Esophagus squamous epithelium (tissue), 5 donors: ENCODE results near the gene KCTD6. TPM values are rescaled to one million over a fixed set of nuclear protein-coding genes. Genes with fewer than 3 reads are reported as not detected.

Experiments used
- DNase-seq: peaks from one replicate; lab custom pipeline; 2025; lab: John Stamatoyannopoulos, UW
- H3K27ac ChIP-seq, 4 donors: fragments of 200-600 bp; sonication (generic); one replicate each; pipeline ENCODE4 v1.5.1; 2016 to 2019; ENCODE audit warnings: mild to moderate bottlenecking in 1 of 4
- H3K27me3 ChIP-seq, 4 donors: fragments of 200-600 bp; sonication (generic); 1 replicate in 3 of 4; 2 replicates in 1 of 4; pipeline versions ENCODE4 v1.5.1 to v1.6.0; 2017 to 2021; ENCODE audit warnings: antibody characterized with exemption in 1 of 4
- H3K36me3 ChIP-seq, 3 donors: fragments of 200-600 bp; sonication (generic); one replicate each; pipeline ENCODE4 v1.5.1; 2016 to 2019
- H3K4me1 ChIP-seq, 3 donors: fragments of 200-600 bp; sonication (generic); one replicate each; pipeline ENCODE4 v1.5.1; 2017 to 2019
- H3K4me3 ChIP-seq, 4 donors: fragments of 200-600 bp; sonication (generic); 1 replicate in 3 of 4; 2 replicates in 1 of 4; pipeline ENCODE4 v1.5.1; 2016 to 2019; ENCODE audit warnings: mild to moderate bottlenecking in 2 of 4, moderate library complexity in 1 of 4
- H3K9me3 ChIP-seq, 3 donors: fragments of 200-600 bp; sonication (generic); one replicate each; pipeline ENCODE4 v1.5.1; 2016 to 2019
- POLR2A ChIP-seq, 4 donors: fragments of 450-650 bp; IDR thresholded peaks; one replicate each; pipeline ENCODE4 v1.6.1; 2017; ENCODE audit warnings: antibody characterized with exemption in 4 of 4, mild to moderate bottlenecking in 4 of 4, moderate library complexity in 3 of 4
- WGBS, 2 donors: methylation state at CpG; one replicate each; pipeline ENCODE4 v1.1.5; 2018; 5-methylcytosine and 5-hydroxymethylcytosine counted together
- intact Hi-C: fragments of 100-400 bp; cut with DNase I; formaldehyde crosslinking; loops from one replicate; pipeline ENCODE4 v1.15.0; 2022
- total RNA-seq, 4 donors: library from RNA; depleted of rRNA; stranded (reverse); fragments of >200 nt; gene quantifications; one replicate each; pipeline ENCODE4 v1.1.0, GENCODE V29; 2016
- TF ChIP-seq, protein P1 (sequence below), 6 experiments: fragments of 450-650 bp in 4 of 6; fragments of 200-600 bp in 2 of 6; sonication (generic) in 2 of 6; IDR thresholded peaks; one replicate each; pipeline ENCODE4 v1.5.1; 2016 to 2019; ENCODE audit warnings: antibody characterized with exemption in 6 of 6, mild to moderate bottlenecking in 4 of 6, moderate library complexity in 4 of 6
- donor health status: DM: yes; HTN: yes; CAD: no.

Gene KCTD6
- total RNA-seq, 4 donors from 2014 or later: 8.3 to 24.6 (median 16.2) TPM

DNA sequence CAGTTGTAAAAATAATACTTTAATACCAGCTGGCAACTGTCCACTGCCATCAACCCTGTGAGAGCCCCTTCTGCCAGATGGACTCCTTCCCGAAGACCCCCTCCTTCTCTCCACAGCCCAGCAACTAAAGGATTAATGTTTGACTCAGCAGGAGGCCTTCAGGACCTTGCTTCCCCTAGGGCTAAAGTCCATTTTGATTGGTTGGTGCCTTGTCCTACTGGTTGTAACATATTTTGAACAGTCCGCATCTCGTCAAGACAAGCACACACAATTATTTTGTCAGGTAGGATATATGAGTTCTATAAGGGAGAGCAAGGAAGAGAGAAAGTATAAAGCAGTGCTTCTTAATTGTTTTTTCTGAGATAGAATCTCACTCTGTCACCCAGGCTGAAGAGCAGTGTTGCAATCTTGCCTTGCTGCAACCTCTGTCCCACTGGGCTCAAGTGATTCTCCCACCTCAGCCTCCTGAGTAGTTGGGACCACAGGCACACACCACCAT, 26.4 kb downstream of the KCTD6 start:
- no peak overlapping the region for H3K4me3 ChIP-seq
- intact Hi-C loops: no loop called here
- TF ChIP-seq, protein P1, sequence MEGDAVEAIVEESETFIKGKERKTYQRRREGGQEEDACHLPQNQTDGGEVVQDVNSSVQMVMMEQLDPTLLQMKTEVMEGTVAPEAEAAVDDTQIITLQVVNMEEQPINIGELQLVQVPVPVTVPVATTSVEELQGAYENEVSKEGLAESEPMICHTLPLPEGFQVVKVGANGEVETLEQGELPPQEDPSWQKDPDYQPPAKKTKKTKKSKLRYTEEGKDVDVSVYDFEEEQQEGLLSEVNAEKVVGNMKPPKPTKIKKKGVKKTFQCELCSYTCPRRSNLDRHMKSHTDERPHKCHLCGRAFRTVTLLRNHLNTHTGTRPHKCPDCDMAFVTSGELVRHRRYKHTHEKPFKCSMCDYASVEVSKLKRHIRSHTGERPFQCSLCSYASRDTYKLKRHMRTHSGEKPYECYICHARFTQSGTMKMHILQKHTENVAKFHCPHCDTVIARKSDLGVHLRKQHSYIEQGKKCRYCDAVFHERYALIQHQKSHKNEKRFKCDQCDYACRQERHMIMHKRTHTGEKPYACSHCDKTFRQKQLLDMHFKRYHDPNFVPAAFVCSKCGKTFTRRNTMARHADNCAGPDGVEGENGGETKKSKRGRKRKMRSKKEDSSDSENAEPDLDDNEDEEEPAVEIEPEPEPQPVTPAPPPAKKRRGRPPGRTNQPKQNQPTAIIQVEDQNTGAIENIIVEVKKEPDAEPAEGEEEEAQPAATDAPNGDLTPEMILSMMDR (IDR thresholded peaks at IDR 0.05): no peak
- no peak for TF ChIP-seq POLR2A (IDR thresholded peaks at IDR 0.05)
- H3K27ac ChIP-seq: peak overlapping the region in 1 of 4 donors; percentile 25
- no peaks in the 10 kb centered on the region for H3K27me3 ChIP-seq
- H3K9me3 ChIP-seq: no peaks in the 10 kb centered on the region
- 36 to 40% methylated on average over 3 of the region's 3 CpGs for WGBS, 2 donors
- peaks cover 0 to 58% (median 0%) of the 10 kb centered on the region in 3 donors for H3K36me3 ChIP-seq
- peaks cover 0 to 54% (median 26%) of the 10 kb centered on the region in 3 donors for H3K4me1 ChIP-seq
- no peak for DNase-seq

DNA sequence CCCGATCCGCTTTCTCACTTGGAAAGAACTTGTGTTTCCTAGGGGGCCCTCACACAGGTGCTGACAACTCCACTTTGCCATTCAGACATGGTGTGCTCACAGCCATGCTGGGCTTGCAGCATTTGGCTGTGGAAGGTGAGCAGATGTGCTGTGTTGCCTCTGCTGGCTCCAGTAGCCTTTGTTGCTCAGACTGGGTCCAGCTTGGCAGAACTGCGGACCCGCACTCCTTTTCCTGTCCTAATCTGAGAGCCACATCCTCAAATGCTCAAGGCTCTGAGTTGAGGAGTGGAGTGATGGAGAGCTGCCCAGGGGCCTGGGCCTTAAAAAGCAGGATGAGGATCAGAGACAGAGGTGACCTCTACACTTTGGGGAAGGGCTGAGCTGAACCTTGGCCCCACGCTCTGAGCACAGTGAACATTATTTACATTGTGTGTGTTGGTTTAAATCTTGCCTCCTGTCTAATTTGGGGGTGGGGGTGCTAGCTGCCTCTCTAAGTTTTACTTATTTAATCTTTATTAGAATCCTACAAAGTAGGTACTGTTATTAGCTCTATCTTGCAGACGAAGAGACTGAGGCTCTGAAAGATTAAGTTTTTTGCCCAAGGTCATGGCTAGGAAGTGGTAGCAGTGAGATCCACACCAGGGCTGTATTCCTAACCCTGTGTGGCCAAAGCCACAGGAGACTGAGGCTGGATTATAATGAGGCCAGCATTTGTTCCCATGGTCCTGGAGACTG, 27.9 kb downstream of the KCTD6 start:
- DNase-seq: no peak
- intact Hi-C loops: no loop called here
- Histone ChIP-seq H3K36me3 (peaks cover 0 to 62% (median 0%) of the 10 kb centered on the region in 3 donors), H3K27me3 (no peaks in the 10 kb centered on the region), H3K27ac (no peak overlapping the region), H3K4me1 (peaks cover 0 to 46% (median 21%) of the 10 kb centered on the region in 3 donors), H3K4me3 (no peak overlapping the region), H3K9me3 (no peaks in the 10 kb centered on the region)
- WGBS, 2 donors: 90 to 92% methylated on average over 4 to 6 of the region's 6 CpGs
- TF ChIP-seq, protein P1 (IDR thresholded peaks at IDR 0.05): no peak
- no peak for TF ChIP-seq POLR2A (IDR thresholded peaks at IDR 0.05)

DNA sequence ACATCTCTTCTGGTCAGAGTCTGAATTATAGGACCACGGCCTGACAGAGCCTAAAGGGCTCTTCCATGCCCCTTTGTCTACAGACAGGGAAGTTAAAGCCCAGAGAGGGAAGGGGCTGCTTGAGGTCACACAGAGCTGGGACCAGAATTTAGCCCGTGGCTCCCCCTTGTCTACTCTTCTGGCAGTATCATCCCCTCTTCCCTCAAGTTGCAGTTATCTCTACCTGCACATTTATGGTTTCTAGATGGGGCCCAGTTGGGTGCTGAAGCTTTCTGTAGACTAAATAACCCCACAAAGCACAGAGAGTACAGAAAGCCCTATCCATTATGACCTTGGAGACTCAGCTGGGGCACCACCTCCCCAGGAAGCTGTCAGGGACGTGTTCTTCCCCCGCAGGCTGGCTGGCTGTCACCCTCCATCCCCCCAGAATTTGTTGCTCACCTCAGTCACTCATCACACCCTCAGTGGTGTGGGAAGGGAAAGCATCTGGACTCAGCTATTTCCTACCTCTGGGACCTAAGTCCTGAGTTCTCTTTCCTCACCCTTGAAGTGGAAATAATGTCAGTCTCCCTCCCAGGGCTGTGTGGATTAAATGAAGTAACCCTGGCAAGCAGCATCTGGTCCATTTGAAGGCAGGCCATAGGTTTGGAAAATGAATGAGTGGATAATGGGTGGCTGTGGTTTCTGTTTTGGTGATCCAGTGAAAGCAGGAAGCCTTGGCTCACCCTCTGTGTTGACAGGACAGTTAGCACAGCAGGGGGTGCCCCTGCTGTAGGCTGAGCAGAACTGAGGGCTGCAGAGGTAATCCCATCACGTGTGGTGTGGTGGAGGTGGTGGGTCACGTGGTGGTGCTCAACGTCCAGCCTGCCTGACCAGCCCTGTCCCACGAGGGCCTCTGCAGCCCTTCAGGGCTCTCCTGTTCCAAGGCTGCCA, 28.8 kb downstream of the KCTD6 start:
- Histone ChIP-seq H3K36me3 (peaks cover 0 to 64% (median 0%) of the 10 kb centered on the region in 3 donors), H3K4me3 (no peak overlapping the region), H3K9me3 (no peaks in the 10 kb centered on the region), H3K27ac (no peak overlapping the region), H3K27me3 (no peaks in the 10 kb centered on the region), H3K4me1 (peaks cover 0 to 46% (median 18%) of the 10 kb centered on the region in 3 donors)
- intact Hi-C loops: no loop called here
- 67 to 68% methylated on average over 3 to 8 of the region's 8 CpGs for WGBS, 2 donors
- TF ChIP-seq POLR2A (IDR thresholded peaks at IDR 0.05): no peak
- TF ChIP-seq, protein P1 (IDR thresholded peaks at IDR 0.05): no peak
- no peak for DNase-seq

DNA sequence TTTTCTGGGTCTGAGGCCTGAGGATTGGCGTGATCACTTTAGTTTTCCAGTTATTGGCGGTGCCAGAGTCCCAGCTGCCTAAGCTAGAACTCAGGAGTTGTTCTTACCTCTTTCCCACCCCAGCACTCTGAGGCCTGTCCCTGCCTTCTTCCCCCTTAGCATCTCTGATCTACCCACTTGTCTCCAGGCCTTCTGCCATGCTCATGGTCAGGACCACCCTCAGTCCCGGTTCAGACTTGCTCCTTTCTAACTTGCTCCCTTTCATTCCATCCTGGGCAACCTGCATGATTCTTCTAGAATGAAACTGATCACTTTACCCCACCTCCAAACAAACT, 29.4 kb downstream of the KCTD6 start:
- Histone ChIP-seq H3K27me3 (no peaks in the 10 kb centered on the region), H3K4me1 (peaks cover 4 to 46% (median 20%) of the 10 kb centered on the region in 3 donors), H3K9me3 (no peaks in the 10 kb centered on the region), H3K27ac (no peak overlapping the region), H3K36me3 (peaks cover 0 to 63% (median 0%) of the 10 kb centered on the region in 3 donors), H3K4me3 (no peak overlapping the region)
- intact Hi-C loops: no loop called here
- no peak for TF ChIP-seq POLR2A (IDR thresholded peaks at IDR 0.05)
- TF ChIP-seq, protein P1 (IDR thresholded peaks at IDR 0.05): no peak
- 91 to 96% methylated on average over 3 of the region's 3 CpGs for WGBS, 2 donors
- DNase-seq: no peak
